Dendritic cell treated with granulocyte-macrophage colony-stimulating factor and Interleukin-4, amounts not matched to agents 40 ng/mL and 50 ng/mL, for 4 days (primary cell): ENCODE results near the gene ANKRD50.

Experiments used
- H3K27ac Mint-ChIP-seq: one replicate; pipeline ENCODE4 v1.8.0; 2022; ENCODE audit warnings: mild to moderate bottlenecking, mixed read lengths
- H3K27me3 Mint-ChIP-seq: one replicate; pipeline ENCODE4 v1.8.0; 2022; ENCODE audit warnings: mild to moderate bottlenecking, mixed read lengths
- H3K36me3 Mint-ChIP-seq: one replicate; pipeline ENCODE4 v1.8.0; 2022; ENCODE audit warnings: low read depth, mixed read lengths
- H3K4me1 Mint-ChIP-seq: one replicate; pipeline ENCODE4 v1.8.0; 2022; ENCODE audit warnings: low read depth, mixed read lengths
- H3K4me3 Mint-ChIP-seq: one replicate; pipeline ENCODE4 v1.8.0; 2022; ENCODE audit warnings: mild to moderate bottlenecking, moderate library complexity, mixed read lengths
- H3K9me3 Mint-ChIP-seq: one replicate; pipeline ENCODE4 v1.8.0; 2022; ENCODE audit warnings: mixed read lengths
- intact Hi-C: fragments of 100-400 bp; cut with micrococcal nuclease; formaldehyde crosslinking; loops from one replicate; pipeline ENCODE4 v1.15.0; 2022

ANKRD50 gene, protein sequence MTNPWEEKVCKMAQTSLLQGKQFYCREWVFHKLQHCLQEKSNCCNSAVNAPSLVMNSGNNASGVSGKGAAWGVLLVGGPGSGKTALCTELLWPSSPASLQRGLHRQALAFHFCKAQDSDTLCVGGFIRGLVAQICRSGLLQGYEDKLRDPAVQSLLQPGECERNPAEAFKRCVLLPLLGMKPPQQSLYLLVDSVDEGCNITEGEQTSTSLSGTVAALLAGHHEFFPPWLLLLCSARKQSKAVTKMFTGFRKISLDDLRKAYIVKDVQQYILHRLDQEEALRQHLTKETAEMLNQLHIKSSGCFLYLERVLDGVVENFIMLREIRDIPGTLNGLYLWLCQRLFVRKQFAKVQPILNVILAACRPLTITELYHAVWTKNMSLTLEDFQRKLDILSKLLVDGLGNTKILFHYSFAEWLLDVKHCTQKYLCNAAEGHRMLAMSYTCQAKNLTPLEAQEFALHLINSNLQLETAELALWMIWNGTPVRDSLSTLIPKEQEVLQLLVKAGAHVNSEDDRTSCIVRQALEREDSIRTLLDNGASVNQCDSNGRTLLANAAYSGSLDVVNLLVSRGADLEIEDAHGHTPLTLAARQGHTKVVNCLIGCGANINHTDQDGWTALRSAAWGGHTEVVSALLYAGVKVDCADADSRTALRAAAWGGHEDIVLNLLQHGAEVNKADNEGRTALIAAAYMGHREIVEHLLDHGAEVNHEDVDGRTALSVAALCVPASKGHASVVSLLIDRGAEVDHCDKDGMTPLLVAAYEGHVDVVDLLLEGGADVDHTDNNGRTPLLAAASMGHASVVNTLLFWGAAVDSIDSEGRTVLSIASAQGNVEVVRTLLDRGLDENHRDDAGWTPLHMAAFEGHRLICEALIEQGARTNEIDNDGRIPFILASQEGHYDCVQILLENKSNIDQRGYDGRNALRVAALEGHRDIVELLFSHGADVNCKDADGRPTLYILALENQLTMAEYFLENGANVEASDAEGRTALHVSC (N-terminal part only)

DNA sequence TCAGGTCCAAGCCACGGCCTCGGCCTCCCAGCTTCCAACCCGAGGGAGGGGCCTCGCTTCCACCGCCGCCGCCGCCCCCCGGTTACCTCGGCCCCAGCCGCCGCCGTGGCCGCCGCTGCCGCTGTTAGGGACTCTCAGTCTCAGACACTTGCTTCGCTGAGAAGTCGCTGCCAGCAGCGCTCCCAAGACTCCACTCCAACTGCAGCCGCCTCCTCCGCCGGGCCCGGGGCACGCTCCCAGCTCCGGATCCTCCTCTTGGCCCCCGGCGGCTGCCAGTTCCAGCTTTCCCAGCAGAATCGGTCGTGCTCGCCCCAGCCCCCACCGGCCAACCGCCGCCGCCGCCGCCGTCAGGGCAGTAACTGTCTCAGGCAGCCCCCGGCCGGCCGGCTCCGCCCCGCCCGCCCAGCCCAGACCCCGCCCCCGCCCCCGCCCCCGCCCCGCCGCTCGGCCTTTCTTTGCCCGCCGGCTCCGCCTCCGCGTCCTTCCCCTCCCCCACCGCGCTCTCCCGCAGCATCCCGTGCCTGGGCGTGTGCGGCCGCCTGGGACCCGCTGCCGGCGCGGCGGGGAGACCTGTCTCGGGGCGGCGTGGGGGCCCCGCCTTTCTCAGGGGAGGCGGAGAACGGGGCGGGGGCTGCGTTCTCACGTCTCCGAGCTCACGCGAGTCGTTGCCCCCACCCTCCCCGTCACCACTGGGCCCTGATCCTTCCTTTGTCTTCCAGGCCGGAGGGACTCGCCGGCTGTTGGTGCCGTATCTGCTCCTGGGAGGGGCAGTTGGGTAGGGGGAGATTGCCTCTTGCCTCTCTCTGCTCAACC, at the start of gene ANKRD50:
Gene ANKRD50 (minus strand): TSS at position 361 of the 813 bp plus-strand sequence. CDS start 2,221 bp downstream, outside the sequence.
- H3K27ac Mint-ChIP-seq: no peak within 1 kb of the TSS
- peaks cover 19% of the 10 kb centered on the region for H3K4me1 Mint-ChIP-seq
- no peaks in the 10 kb centered on the region for H3K36me3 Mint-ChIP-seq
- H3K27me3 Mint-ChIP-seq: no peaks in the 10 kb centered on the region
- no peak within 1 kb of the TSS for H3K4me3 Mint-ChIP-seq
- intact Hi-C loops: loop anchor here (5.0 kb wide), 2 partner anchors 35 to 900 kb away; no protein-coding TSS in a partner anchor
- H3K9me3 Mint-ChIP-seq: no peaks in the 10 kb centered on the region

DNA sequence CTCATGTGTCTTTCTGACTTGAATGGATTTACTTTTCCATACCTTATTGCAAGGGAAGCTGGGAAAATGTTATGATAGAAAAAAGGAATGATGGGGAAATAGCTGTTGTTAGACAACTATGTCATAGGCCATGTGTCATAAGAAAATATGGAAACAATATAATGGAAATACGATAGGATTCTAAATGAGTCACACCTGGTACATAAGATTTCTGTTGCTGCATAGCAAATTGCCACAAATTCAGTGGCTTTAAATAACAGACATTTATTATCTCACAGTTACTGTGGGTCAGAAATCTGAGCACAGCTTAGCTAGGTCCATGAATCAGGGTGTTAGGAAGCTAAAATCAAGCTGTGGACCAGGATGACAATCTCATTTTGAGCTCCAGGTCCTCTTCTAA, 44.6 kb upstream of the ANKRD50 start:
- Mint-ChIP-seq H3K36me3 (no peaks in the 10 kb centered on the region), H3K27me3 (no peaks in the 10 kb centered on the region), H3K27ac (no peak overlapping the region), H3K4me1 (no peaks in the 10 kb centered on the region), H3K9me3 (no peaks in the 10 kb centered on the region), H3K4me3 (no peak overlapping the region)
- intact Hi-C loops: no loop called here

GRCh38 chr4:124754681-124755080, 42.1 kb upstream of the ANKRD50 start:
- intact Hi-C loops: no loop called here
- Mint-ChIP-seq H3K4me3 (no peak overlapping the region), H3K9me3 (no peaks in the 10 kb centered on the region), H3K4me1 (no peaks in the 10 kb centered on the region), H3K27me3 (no peaks in the 10 kb centered on the region), H3K27ac (no peak overlapping the region), H3K36me3 (no peaks in the 10 kb centered on the region)

DNA sequence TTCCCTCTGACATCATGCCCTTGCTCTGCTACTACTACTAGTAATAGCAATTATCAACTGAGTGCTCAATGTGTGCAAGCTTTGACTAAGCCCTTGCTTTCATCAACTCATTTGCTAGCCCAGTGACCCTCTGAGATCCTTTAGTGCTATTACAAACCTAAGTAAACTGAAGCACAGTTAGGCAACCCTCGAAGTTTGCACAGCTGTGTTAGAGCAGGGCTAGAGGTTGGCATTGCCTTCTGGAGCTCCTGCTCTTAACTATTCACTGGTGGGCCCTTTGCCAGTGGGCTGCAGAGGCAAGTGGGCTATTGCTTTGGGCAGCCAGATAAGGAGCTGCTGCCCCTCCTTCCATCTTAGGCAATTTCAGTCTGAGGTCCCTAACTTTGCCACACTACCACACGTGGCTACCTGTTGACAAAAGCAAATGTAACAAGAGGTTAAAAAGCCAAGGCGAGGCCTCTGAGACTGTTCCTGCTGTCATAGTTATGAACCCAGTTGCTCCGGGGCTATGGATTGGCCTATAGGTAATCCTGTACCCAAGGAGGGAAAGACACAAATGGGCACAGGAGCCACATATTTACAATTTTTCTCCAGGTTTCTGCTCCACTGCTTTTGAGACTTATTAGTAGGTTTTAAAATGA, 41.5 kb upstream of the ANKRD50 start:
- H3K27me3 Mint-ChIP-seq: no peaks in the 10 kb centered on the region
- H3K27ac Mint-ChIP-seq: no peak overlapping the region
- no peaks in the 10 kb centered on the region for H3K36me3 Mint-ChIP-seq
- no peaks in the 10 kb centered on the region for H3K9me3 Mint-ChIP-seq
- H3K4me1 Mint-ChIP-seq: no peaks in the 10 kb centered on the region
- intact Hi-C loops: no loop called here
- H3K4me3 Mint-ChIP-seq: no peak overlapping the region

GRCh38 chr4:124749421-124749820, 36.9 kb upstream of the ANKRD50 start:
- H3K4me1 Mint-ChIP-seq: no peaks in the 10 kb centered on the region
- intact Hi-C loops: no loop called here
- H3K4me3 Mint-ChIP-seq: no peak overlapping the region
- no peaks in the 10 kb centered on the region for H3K9me3 Mint-ChIP-seq
- peaks cover 2% of the 10 kb centered on the region for H3K27me3 Mint-ChIP-seq
- H3K27ac Mint-ChIP-seq: no peak overlapping the region
- H3K36me3 Mint-ChIP-seq: no peaks in the 10 kb centered on the region

- no peaks in the 10 kb centered on the region for H3K9me3 Mint-ChIP-seq
- no peaks in the 10 kb centered on the region for H3K4me1 Mint-ChIP-seq
- intact Hi-C loops: no loop called here
- H3K27me3 Mint-ChIP-seq: peaks cover 2% of the 10 kb centered on the region
- no peak overlapping the region for H3K4me3 Mint-ChIP-seq
- H3K36me3 Mint-ChIP-seq: no peaks in the 10 kb centered on the region
- no peak overlapping the region for H3K27ac Mint-ChIP-seq
Measured at GRCh38 chr4:124748965-124749364, 36.4 kb upstream of the ANKRD50 start.

DNA sequence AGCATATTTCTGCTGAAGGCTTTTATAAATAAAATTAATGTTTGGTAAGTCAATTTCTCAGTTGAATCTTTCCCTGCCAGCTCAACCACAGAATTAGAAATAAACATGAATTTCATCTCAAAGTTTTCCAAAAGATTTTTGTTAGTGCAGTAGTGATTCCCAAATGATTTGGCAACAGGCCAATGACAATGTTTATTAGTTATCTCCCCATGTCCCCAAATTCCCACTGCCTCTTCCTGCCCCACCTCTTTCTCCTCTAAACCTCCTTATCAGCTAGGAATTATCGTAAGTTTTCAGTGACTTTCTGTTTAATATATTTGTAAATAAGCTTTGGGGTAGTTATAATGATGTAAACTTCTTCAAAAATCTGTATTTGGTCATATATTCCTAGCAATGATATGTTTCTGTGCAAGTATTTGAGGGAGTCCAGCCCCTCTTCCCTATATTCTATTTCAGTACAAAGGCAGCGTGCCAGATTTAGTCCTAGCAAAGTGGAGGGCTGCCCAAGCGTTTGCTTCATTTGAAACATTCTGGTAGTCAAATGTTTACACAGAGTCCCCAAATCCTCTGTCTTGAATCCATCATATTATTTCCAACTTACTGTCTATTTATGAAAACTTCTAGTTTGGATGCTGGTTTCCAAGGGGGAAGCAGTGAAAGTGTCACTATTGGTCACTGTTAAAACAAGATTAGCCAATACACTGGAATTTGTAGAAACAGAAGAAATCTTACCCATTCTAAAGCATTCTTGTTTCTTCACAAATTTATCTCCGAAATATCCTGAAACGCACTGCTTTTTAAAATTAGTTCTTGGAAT, 33.7 kb upstream of the ANKRD50 start:
- intact Hi-C loops: no loop called here
- Mint-ChIP-seq H3K27ac (no peak overlapping the region), H3K4me1 (no peaks in the 10 kb centered on the region), H3K4me3 (no peak overlapping the region), H3K9me3 (no peaks in the 10 kb centered on the region), H3K27me3 (peaks cover 2% of the 10 kb centered on the region), H3K36me3 (no peaks in the 10 kb centered on the region)

GRCh38 chr4:124743711-124744110, 31.2 kb upstream of the ANKRD50 start:
- H3K4me1 Mint-ChIP-seq: no peaks in the 10 kb centered on the region
- no peaks in the 10 kb centered on the region for H3K36me3 Mint-ChIP-seq
- H3K27me3 Mint-ChIP-seq: peaks cover 2% of the 10 kb centered on the region
- intact Hi-C loops: no loop called here
- no peak overlapping the region for H3K4me3 Mint-ChIP-seq
- H3K9me3 Mint-ChIP-seq: no peaks in the 10 kb centered on the region
- no peak overlapping the region for H3K27ac Mint-ChIP-seq

GRCh38 chr4:124740501-124740900, 28.0 kb upstream of the ANKRD50 start:
- Mint-ChIP-seq H3K27ac (no peak overlapping the region), H3K4me1 (no peaks in the 10 kb centered on the region), H3K27me3 (no peaks in the 10 kb centered on the region), H3K9me3 (no peaks in the 10 kb centered on the region), H3K4me3 (no peak overlapping the region), H3K36me3 (no peaks in the 10 kb centered on the region)
- intact Hi-C loops: no loop called here

- H3K4me1 Mint-ChIP-seq: no peaks in the 10 kb centered on the region
- no peaks in the 10 kb centered on the region for H3K27me3 Mint-ChIP-seq
- H3K9me3 Mint-ChIP-seq: no peaks in the 10 kb centered on the region
- intact Hi-C loops: no loop called here
- no peak overlapping the region for H3K27ac Mint-ChIP-seq
- no peak overlapping the region for H3K4me3 Mint-ChIP-seq
- no peaks in the 10 kb centered on the region for H3K36me3 Mint-ChIP-seq
Measured at GRCh38 chr4:124738994-124739393, 26.5 kb upstream of the ANKRD50 start.

DNA sequence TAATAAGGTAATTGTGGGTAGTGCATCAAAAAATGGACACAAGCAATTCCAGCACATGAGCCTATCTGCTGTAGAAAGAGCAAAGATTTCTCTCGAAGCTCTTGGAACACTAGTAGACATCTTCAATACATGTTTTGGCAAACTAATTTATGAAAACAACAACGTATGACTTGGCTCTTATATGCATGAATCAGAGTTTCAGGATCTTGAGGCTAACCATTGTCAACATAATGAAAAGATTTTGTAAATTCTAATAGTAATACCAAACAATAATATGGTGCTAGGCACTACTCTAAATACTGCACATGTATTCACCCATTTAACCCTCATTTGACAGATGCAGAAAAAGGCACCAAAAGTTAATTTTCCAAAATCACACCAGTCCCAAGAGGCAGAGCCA, 25.1 kb upstream of the ANKRD50 start:
- no peak overlapping the region for H3K4me3 Mint-ChIP-seq

DNA sequence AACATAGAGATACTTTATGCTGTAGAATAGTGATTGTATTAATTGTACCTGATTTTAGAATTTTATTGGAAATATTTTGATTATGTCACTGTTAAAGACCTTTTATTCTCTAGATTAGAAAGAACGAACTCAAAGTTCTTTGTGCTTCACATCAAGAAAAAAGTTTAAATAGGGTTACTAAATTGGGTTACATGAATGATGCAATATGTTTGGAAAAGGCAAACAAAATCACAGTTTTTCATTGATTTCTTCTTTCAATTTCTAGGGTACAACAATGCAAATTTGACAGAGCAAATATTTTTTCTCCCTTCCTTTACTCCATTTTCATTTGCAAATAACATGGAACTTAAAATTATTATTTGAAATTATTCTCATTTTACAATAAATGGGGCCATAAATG, 24.0 kb upstream of the ANKRD50 start:
- intact Hi-C loops: no loop called here
- H3K4me1 Mint-ChIP-seq: no peaks in the 10 kb centered on the region
- no peaks in the 10 kb centered on the region for H3K9me3 Mint-ChIP-seq

More for the DNA sequence above, 25.1 kb upstream of the ANKRD50 start:
- Mint-ChIP-seq H3K36me3 (no peaks in the 10 kb centered on the region), H3K27ac (no peak overlapping the region), H3K9me3 (no peaks in the 10 kb centered on the region), H3K27me3 (no peaks in the 10 kb centered on the region), H3K4me1 (no peaks in the 10 kb centered on the region)
- intact Hi-C loops: no loop called here

More for the DNA sequence above, 24.0 kb upstream of the ANKRD50 start:
- Mint-ChIP-seq H3K36me3 (no peaks in the 10 kb centered on the region), H3K4me3 (no peak overlapping the region), H3K27ac (no peak overlapping the region), H3K27me3 (no peaks in the 10 kb centered on the region)
